ENCODE data around the gene LZTS2. TPM values are rescaled to one million over a fixed set of nuclear protein-coding genes. Genes with fewer than 3 reads are reported as not detected.
A peak's percentile ranks its signal among the peaks of the same experiment; 100 is the strongest.

LZTS2 gene
- total RNA-seq, 1 experiment from 2014 or later, result 58.3 TPM

GRCh38 chr10:100968863-100969186, 30.8 kb upstream of the LZTS2 start:
- H3K4me1 ChIP-seq (ENCODE audit: insufficient read depth, low read length), result peaks cover 6% of the 10 kb centered on the region; the same call in 1 of the 2 replicates
- H3K27me3 ChIP-seq (ENCODE audit: low read length), result no peaks in the 10 kb centered on the region
- no TSS peak for BruUV-seq (replicated peaks)
- no peaks in the 10 kb centered on the region for H4K20me1 ChIP-seq (ENCODE audit: low read length)
- H2AFZ ChIP-seq (ENCODE audit: low read length), result peak overlapping the region; percentile 85
- no peaks in the 10 kb centered on the region for H3K79me2 ChIP-seq (ENCODE audit: low read length)
- DNase-seq (no peak), ATAC-seq (peak; percentile 48)
- ChIA-PET CTCF (no interaction called here), POLR2A (ENCODE audit: unreplicated experiment) (no interaction called here)
- peak overlapping the region; percentile 99 for H3K4me2 ChIP-seq (ENCODE audit: low read length)
- no peak overlapping the region for H3K27ac ChIP-seq (ENCODE audit: low read length)
- intact Hi-C loops (cut with micrococcal nuclease), result no loop called here
- no peaks in the 10 kb centered on the region for H3F3A ChIP-seq (ENCODE audit: low read length, unreplicated experiment)
- H3K9me2 ChIP-seq (replicated peaks; ENCODE audit: low read length), result no peaks in the 10 kb centered on the region
- no peaks in the 10 kb centered on the region for H3K9me3 ChIP-seq (ENCODE audit: low read length)
- TF ChIP-seq EZH2phosphoT487 (IDR thresholded peaks at IDR 0.05; ENCODE audit: borderline replicate concordance, low read length) (no peak), EZH2 (IDR thresholded peaks at IDR 0.05; ENCODE audit: low read length, unreplicated experiment) (no peak)
- TF ChIP-seq, protein P1, sequence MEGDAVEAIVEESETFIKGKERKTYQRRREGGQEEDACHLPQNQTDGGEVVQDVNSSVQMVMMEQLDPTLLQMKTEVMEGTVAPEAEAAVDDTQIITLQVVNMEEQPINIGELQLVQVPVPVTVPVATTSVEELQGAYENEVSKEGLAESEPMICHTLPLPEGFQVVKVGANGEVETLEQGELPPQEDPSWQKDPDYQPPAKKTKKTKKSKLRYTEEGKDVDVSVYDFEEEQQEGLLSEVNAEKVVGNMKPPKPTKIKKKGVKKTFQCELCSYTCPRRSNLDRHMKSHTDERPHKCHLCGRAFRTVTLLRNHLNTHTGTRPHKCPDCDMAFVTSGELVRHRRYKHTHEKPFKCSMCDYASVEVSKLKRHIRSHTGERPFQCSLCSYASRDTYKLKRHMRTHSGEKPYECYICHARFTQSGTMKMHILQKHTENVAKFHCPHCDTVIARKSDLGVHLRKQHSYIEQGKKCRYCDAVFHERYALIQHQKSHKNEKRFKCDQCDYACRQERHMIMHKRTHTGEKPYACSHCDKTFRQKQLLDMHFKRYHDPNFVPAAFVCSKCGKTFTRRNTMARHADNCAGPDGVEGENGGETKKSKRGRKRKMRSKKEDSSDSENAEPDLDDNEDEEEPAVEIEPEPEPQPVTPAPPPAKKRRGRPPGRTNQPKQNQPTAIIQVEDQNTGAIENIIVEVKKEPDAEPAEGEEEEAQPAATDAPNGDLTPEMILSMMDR (conservative IDR thresholded peaks at IDR 0.05; ENCODE audit: low read depth, low read length), result no peak
- peak overlapping the region; percentile 77 for H3K4me3 ChIP-seq (ENCODE audit: low read length)
- peak overlapping the region; percentile 34 for H3K9ac ChIP-seq (ENCODE audit: low read length)
- H3K36me3 ChIP-seq (ENCODE audit: low read depth, low read length), result no peaks in the 10 kb centered on the region; the same call in 1 of the 2 replicates

GRCh38 chr10:100969187-100970075, 30.2 kb upstream of the LZTS2 start, which contains the start of gene SEMA4G:
TSS of gene SEMA4G (plus strand) at chr10:100969504. CDS start at chr10:100972913, 3,409 bp downstream.
- peak; percentile 34 for DNase-seq
- H3K9me2 ChIP-seq (replicated peaks; ENCODE audit: low read length), result no peaks in the 10 kb centered on the region
- intact Hi-C loops (cut with micrococcal nuclease), result no loop called here
- POLR2A ChIA-PET (ENCODE audit: unreplicated experiment), result no interaction called here
- H3K9ac ChIP-seq (ENCODE audit: low read length), result peak within 1 kb of the TSS; percentile 34
- peak within 1 kb of the TSS; percentile 89 for H2AFZ ChIP-seq (ENCODE audit: low read length)
- no peaks in the 10 kb centered on the region for H3K27me3 ChIP-seq (ENCODE audit: low read length)
- ATAC-seq, result peak; percentile 82
- H3K4me3 ChIP-seq (ENCODE audit: low read length), result peak within 1 kb of the TSS; percentile 77
- no peaks in the 10 kb centered on the region for H3F3A ChIP-seq (ENCODE audit: low read length, unreplicated experiment)
- peak within 1 kb of the TSS; percentile 99 for H3K4me2 ChIP-seq (ENCODE audit: low read length)
- CTCF ChIA-PET, result interaction anchor here (0.7 kb wide), 1 partner anchor 73 kb away, joined by 5 read pairs; no protein-coding TSS in a partner anchor
- H3K79me2 ChIP-seq (ENCODE audit: low read length), result no peaks in the 10 kb centered on the region
- no peak within 1 kb of the TSS for H3K27ac ChIP-seq (ENCODE audit: low read length)
- no peaks in the 10 kb centered on the region; the same call in 1 of the 2 replicates for H3K36me3 ChIP-seq (ENCODE audit: low read depth, low read length)
- peaks cover 6% of the 10 kb centered on the region; the same call in 1 of the 2 replicates for H3K4me1 ChIP-seq (ENCODE audit: insufficient read depth, low read length)
- H4K20me1 ChIP-seq (ENCODE audit: low read length), result no peaks in the 10 kb centered on the region
- TF ChIP-seq EZH2 (IDR thresholded peaks at IDR 0.05; ENCODE audit: low read length, unreplicated experiment) (no peak), EZH2phosphoT487 (IDR thresholded peaks at IDR 0.05; ENCODE audit: borderline replicate concordance, low read length) (no peak)
- TF ChIP-seq, protein P1 (conservative IDR thresholded peaks at IDR 0.05; ENCODE audit: low read depth, low read length), result peak; percentile 59
- BruUV-seq (replicated peaks), result no TSS peak
- no peaks in the 10 kb centered on the region for H3K9me3 ChIP-seq (ENCODE audit: low read length)

Measured in PC-3 (cell line).